HepG2 (cell line): ENCODE data around the gene UCHL3. TPM values are rescaled to one million over a fixed set of nuclear protein-coding genes. Genes with fewer than 3 reads are reported as not detected.

Experiments
- ATAC-seq: fragments of 200-7000 bp; cut with Tn5 transposase; 3 replicates; pipeline ENCODE4 v1.9.1; 2020; ENCODE audit warnings: mild to moderate bottlenecking, moderate library complexity
- BruUV-seq: library from RNA; stranded (reverse); fragments of 400-500 nt; replicated peaks from 2 replicates; lab custom pipeline; 2021; lab: Mats Ljungman, UMichigan
- CTCF ChIA-PET: fragments of 300-600 bp; formaldehyde crosslinking; extraction: SDS; loops from one replicate; lab custom pipeline; 2021; ENCODE audit warnings: low total read pairs, inconsistent platforms, low intra/inter-chr PET ratio; lab: Yijun Ruan, JAX
- POLR2A ChIA-PET: fragments of 350-600 bp; sonication (Branson Sonifier 250); formaldehyde crosslinking; loops from one replicate; lab custom pipeline; 2020; ENCODE audit warnings: antibody characterized with exemption, inconsistent platforms; lab: Yijun Ruan, JAX
- DNase-seq: peaks from one replicate; pipeline ENCODE4 v3.0.0-alpha.2; 2015; ENCODE audit warnings: low spot score
- FAIRE-seq: peaks from 3 replicates; lab custom pipeline; 2011; peaks lifted over from hg19 to GRCh38; lab: Jason Lieb, UNC
- H2AFZ ChIP-seq: one replicate; pipeline ENCODE4 v1.6.1; 2011; ENCODE audit warnings: low read length, inconsistent platforms
- H3K27ac ChIP-seq: fragments of 300-600 bp; 3 replicates; pipeline ENCODE4 v1.8.0; 2011; ENCODE audit warnings: mixed run types, mild to moderate bottlenecking, mixed read lengths, low read length, inconsistent platforms; ENCODE audit not compliant: insufficient read depth; ENCODE audit errors: extremely low read length
- H3K27me3 ChIP-seq, 2 experiments: fragments of 200-600 bp in 1 of 2; 2 replicates in 1 of 2; 3 replicates in 1 of 2; pipeline versions ENCODE4 v1.6.0 to v1.8.0; 2011; ENCODE audit warnings: low read length in 2 of 2, mild to moderate bottlenecking in 2 of 2, moderate library complexity in 2 of 2, inconsistent platforms in 1 of 2; ENCODE audit not compliant: insufficient read depth in 2 of 2, control insufficient read depth in 1 of 2
- H3K36me3 ChIP-seq, 2 experiments: fragments of 200-600 bp in 1 of 2; replicated peaks in 1 of 2; 2 replicates in 1 of 2; 3 replicates in 1 of 2; pipeline versions ENCODE4 v1.5.1 to v1.8.0; 2011; ENCODE audit warnings: low read length in 2 of 2, inconsistent platforms in 1 of 2; ENCODE audit not compliant: insufficient read depth in 2 of 2, control insufficient read depth in 1 of 2
- H3K4me1 ChIP-seq: 2 replicates; pipeline ENCODE4 v1.5.1; 2012; ENCODE audit warnings: low read length, inconsistent platforms; ENCODE audit not compliant: insufficient read depth
- H3K4me2 ChIP-seq: 2 replicates; pipeline ENCODE4 v1.6.0; 2011; ENCODE audit warnings: low read depth, low read length, inconsistent platforms
- H3K4me3 ChIP-seq, 3 experiments: fragments of 200-600 bp in 1 of 3; sonication (generic), shearing (Covaris generic) in 1 of 3; replicated peaks in 1 of 3; 2 replicates each; pipeline ENCODE4 v1.5.1; 2011 to 2016; ENCODE audit warnings: low read length in 3 of 3, inconsistent platforms in 2 of 3, low read depth in 2 of 3, mild to moderate bottlenecking in 2 of 3, control low read depth in 1 of 3, mixed read lengths in 1 of 3; ENCODE audit not compliant: insufficient read depth in 1 of 3
- H3K79me2 ChIP-seq: one replicate; pipeline ENCODE4 v1.6.1; 2011; ENCODE audit warnings: low read length, inconsistent platforms; ENCODE audit not compliant: insufficient read depth
- H3K9ac ChIP-seq: 2 replicates; pipeline ENCODE4 v1.6.0; 2011; ENCODE audit warnings: mild to moderate bottlenecking, low read depth, low read length, inconsistent platforms; ENCODE audit not compliant: insufficient read depth
- H3K9me3 ChIP-seq: 2 replicates; pipeline ENCODE4 v1.5.1; 2012; ENCODE audit warnings: mild to moderate bottlenecking, low read length
- H4K20me1 ChIP-seq: 2 replicates; pipeline ENCODE4 v1.6.0; 2011; ENCODE audit warnings: inconsistent platforms, mild to moderate bottlenecking, low read length, moderate library complexity; ENCODE audit not compliant: insufficient read depth
- CENPT ChIP-seq: sonication (generic); formaldehyde crosslinking; IDR thresholded peaks from 2 replicates; pipeline ENCODE4 v1.8.0; 2022; ENCODE audit warnings: low read depth, mild to moderate bottlenecking, moderate library complexity, missing genetic modification reagents
- CTCF ChIP-seq: sonication (generic); formaldehyde crosslinking; IDR thresholded peaks from 2 replicates; pipeline ENCODE4 v1.5.0; 2020; ENCODE audit warnings: mild to moderate bottlenecking, missing genetic modification reagents, moderate library complexity
- FOXP4 ChIP-seq: sonication (generic); formaldehyde crosslinking; IDR thresholded peaks from 2 replicates; pipeline ENCODE4 v1.4.0; 2020; ENCODE audit warnings: missing genetic modification reagents
- GMEB1 ChIP-seq: sonication (generic); formaldehyde crosslinking; IDR thresholded peaks from 2 replicates; pipeline ENCODE4 v1.5.1; 2020; ENCODE audit warnings: missing genetic modification reagents, mild to moderate bottlenecking, borderline replicate concordance
- HDAC1 ChIP-seq: sonication (generic); formaldehyde crosslinking; IDR thresholded peaks from 2 replicates; pipeline ENCODE4 v1.5.1; 2020; ENCODE audit warnings: mild to moderate bottlenecking, missing genetic modification reagents
- HINFP ChIP-seq: sonication (generic); formaldehyde crosslinking; IDR thresholded peaks from 2 replicates; pipeline ENCODE4 v1.4.0; 2020; ENCODE audit warnings: low read depth, mild to moderate bottlenecking, missing genetic modification reagents
- HNF4A ChIP-seq: sonication (generic); formaldehyde crosslinking; IDR thresholded peaks from 2 replicates; pipeline ENCODE4 v1.4.0; 2020; ENCODE audit warnings: missing genetic modification reagents
- KMT2B ChIP-seq: IDR thresholded peaks from 2 replicates; pipeline ENCODE4 v1.6.1; 2016; ENCODE audit warnings: missing genetic modification reagents, missing compliant biosample characterization
- MLX ChIP-seq: IDR thresholded peaks from 2 replicates; pipeline ENCODE4 v1.6.1; 2016
- PBX2 ChIP-seq: IDR thresholded peaks from 2 replicates; pipeline ENCODE4 v1.6.1; 2016; ENCODE audit warnings: control low read depth
- SOX6 ChIP-seq, 2 experiments: fragments of 450-650 bp in 1 of 2; sonication (generic) in 1 of 2; formaldehyde crosslinking in 1 of 2; IDR thresholded peaks; 2 replicates each; pipeline versions ENCODE4 v1.4.0 to v1.6.1; 2017 to 2020; ENCODE audit warnings: antibody characterized with exemption in 1 of 2, mild to moderate bottlenecking in 1 of 2, missing genetic modification reagents in 1 of 2
- ZNF737 ChIP-seq: sonication (generic); formaldehyde crosslinking; IDR thresholded peaks from 2 replicates; pipeline ENCODE4 v1.5.0; 2020; ENCODE audit warnings: missing genetic modification reagents, mild to moderate bottlenecking, borderline replicate concordance
- WGBS: methylation state at CpG from one replicate; pipeline ENCODE4 v1.1.6; 2017; ENCODE audit warnings: low lambda C conversion rate; 5-methylcytosine and 5-hydroxymethylcytosine counted together
- in situ Hi-C: cut with HindIII; loops from 2 replicates; pipeline ENCODE4 v1.10.0; 2017; ENCODE audit warnings: low pct_unique_long_range_greater_than_20kb; ENCODE audit not compliant: extremely low pct_ligation_motif_present
- intact Hi-C: fragments of 100-400 bp; cut with micrococcal nuclease; formaldehyde crosslinking; loops from one replicate; pipeline ENCODE4 v1.10.0; 2022; ENCODE audit not compliant: unreplicated experiment
- polyA plus RNA-seq, 8 experiments: library from polyadenylated mRNA; depleted of rRNA in 3 of 8; stranded (reverse) in 7 of 8; unstranded in 1 of 8; fragments of >200 nt; fragmentation: Illumina TruSeq in 4 of 8; extraction: Trizol in 4 of 8; gene quantifications; 2 replicates each; pipeline versions ENCODE4 v1.2.1 to v1.2.3, GENCODE V29; 2011 to 2016; ENCODE audit warnings: low read depth in 4 of 8, missing spikeins in 1 of 8, mixed read lengths in 1 of 8; ENCODE audit not compliant: insufficient read depth in 1 of 8
- total RNA-seq, 5 experiments: library from RNA; depleted of rRNA; stranded (reverse); fragments of >200 nt; fragmentation: Illumina TruSeq; extraction: Trizol; gene quantifications; 2 replicates each; pipeline ENCODE4 v1.2.3, GENCODE V29; 2016; ENCODE audit warnings: low read depth in 1 of 5

UCHL3 gene
- total and polyA plus RNA-seq, 2 of the 13 experiments (the other 11 are each of a cell fraction or from before 2014, with no cell fraction given), result 36.2 to 93.3 TPM

GRCh38 chr13:75511051-75511625 is 38.5 kb upstream of the UCHL3 start:
- FAIRE-seq (no peak), DNase-seq (no peak), ATAC-seq (no peak)
- ChIA-PET CTCF (no interaction called here), POLR2A (no interaction called here)
- Histone ChIP-seq H3K36me3 (no peaks in the 10 kb centered on the region), H3K27ac (no peak overlapping the region), H3K9ac (no peak overlapping the region), H3K4me1 (peaks cover 8% of the 10 kb centered on the region; the same call in 1 of the 2 replicates), H3K79me2 (no peaks in the 10 kb centered on the region), H3K9me3 (no peaks in the 10 kb centered on the region), H3K4me3 (no peak overlapping the region), H4K20me1 (no peaks in the 10 kb centered on the region), H3K27me3 (no peaks in the 10 kb centered on the region; a peak in 2 of 5 replicates), H2AFZ (no peak overlapping the region), H3K4me2 (no peak overlapping the region)
- intact Hi-C loops (no loop called here), in situ Hi-C loops (no loop called here)
- no TSS peak for BruUV-seq
- WGBS, result 70% methylated on average over 3 of the region's 3 CpGs
- TF ChIP-seq HINFP (CRISPR knock-in tag), result no peak
- TF ChIP-seq ZNF737 (CRISPR knock-in tag), result no peak
- no peak for TF ChIP-seq CENPT (CRISPR knock-in tag)
- no peak for TF ChIP-seq SOX6 (IDR thresholded peaks at IDR 0.05)
- no peak for TF ChIP-seq SOX6 (CRISPR knock-in tag; IDR thresholded peaks at IDR 0.05)
- TF ChIP-seq PBX2 (CRISPR knock-in tag), result no peak
- TF ChIP-seq FOXP4, result no peak
- TF ChIP-seq HDAC1 (CRISPR knock-in tag), result no peak
- TF ChIP-seq MLX (CRISPR knock-in tag), result no peak
- no peak for TF ChIP-seq HNF4A (CRISPR knock-in tag)
- no peak for TF ChIP-seq KMT2B (CRISPR knock-in tag)
- TF ChIP-seq CTCF, result no peak
- no peak for TF ChIP-seq GMEB1 (CRISPR knock-in tag)
